ENCODE data around the gene VSTM4. TPM values are rescaled to one million over a fixed set of nuclear protein-coding genes. Genes with fewer than 3 reads are reported as not detected.

Gene VSTM4
- total and polyA plus RNA-seq, 2 of the 4 experiments (the other 2 are of a cell fraction) = 2.4 to 2.9 TPM

GRCh38 chr10:49099046-49099445 is 16.3 kb downstream of the VSTM4 start:
- Histone ChIP-seq H3K4me1 (ENCODE audit: control insufficient read depth, insufficient read depth, low read length) (peaks cover 2% of the 10 kb centered on the region; the same call in 1 of the 2 replicates), H3K4ac (ENCODE audit: low read depth, low read length) (no peak overlapping the region), H2AK5ac (ENCODE audit: low read depth, low read length) (no peak overlapping the region), H3K9ac (ENCODE audit: low read depth, low read length) (no peak overlapping the region), H2AFZ (replicated peaks; ENCODE audit: low read length, poor library complexity) (no peak overlapping the region), H4K91ac (ENCODE audit: insufficient read depth, low read depth, low read length) (no peak overlapping the region), H3K27ac (ENCODE audit: insufficient read depth, low read length) (no peak overlapping the region), H4K5ac (ENCODE audit: low read depth, low read length) (no peak overlapping the region), H2BK20ac (ENCODE audit: low read depth, low read length) (no peak overlapping the region), H2BK120ac (ENCODE audit: low read depth, low read length) (no peak overlapping the region), H3K4me3 (ENCODE audit: insufficient read depth, low read depth, low read length) (no peak overlapping the region), H3K56ac (ENCODE audit: extremely low read depth, insufficient read depth, low read length) (no peak overlapping the region), H3K9me3 (ENCODE audit: control insufficient read depth, insufficient read depth, low read length) (no peaks in the 10 kb centered on the region), H3K4me2 (ENCODE audit: low read depth, low read length) (no peak overlapping the region), H2AK9ac (replicated peaks; ENCODE audit: low read depth, low read length, poor library complexity) (no peak overlapping the region), H3K79me1 (ENCODE audit: low read depth in 1 of 2, low read length in 2 of 2) (peaks cover 4% of the 10 kb centered on the region in 2 experiments; a peak in 3 of 4 replicates), H4K8ac (ENCODE audit: low read depth in 2 of 2, low read length in 2 of 2) (no peak overlapping the region), H3K27me3 (ENCODE audit: control insufficient read depth, insufficient read depth, low read length) (no peaks in the 10 kb centered on the region), H3K23ac (ENCODE audit: low read depth, low read length) (no peak overlapping the region), H2BK5ac (ENCODE audit: low read depth, low read length, poor library complexity, severe bottlenecking) (no peak overlapping the region), H3K36me3 (ENCODE audit: control insufficient read depth, insufficient read depth, low read length) (peaks cover 5% of the 10 kb centered on the region; the same call in 1 of the 2 replicates), H4K20me1 (ENCODE audit: insufficient read depth, low read length) (0 out of 2 replicates have a peak, but pooled peaks cover 4% of the 10 kb centered on the region), H2BK15ac (ENCODE audit: low read depth, low read length) (no peak overlapping the region), H3K14ac (replicated peaks; ENCODE audit: low read depth, low read length) (no peak overlapping the region), H3K18ac (ENCODE audit: low read depth, low read length) (no peak overlapping the region), H3K9me1 (ENCODE audit: insufficient read depth, low read length) (no peaks in the 10 kb centered on the region)
- no peak for ATAC-seq (ENCODE audit: low read depth)
- dilution Hi-C loops (cut with HindIII; ENCODE audit: low sequenced_read_pairs, unreplicated experiment) = no loop called here
- ChIA-PET CTCF (no interaction called here), POLR2A (ENCODE audit: unreplicated experiment) (no interaction called here)
- intact Hi-C loops (cut with micrococcal nuclease) = no loop called here
- no CpG with 5 or more reads among the region's 8 CpGs for WGBS, 2 experiments (ENCODE audit: extremely low coverage in 2 of 2, insufficient read length in 1 of 2)
- TF ChIP-seq CHD1 (IDR thresholded peaks at IDR 0.05; ENCODE audit: low read depth, low read length) (no peak), USF2 (IDR thresholded peaks at IDR 0.05; ENCODE audit: low read depth, low read length) (no peak), RFX5 (IDR thresholded peaks at IDR 0.05; ENCODE audit: low read depth, low read length) (no peak), CTCF (conservative IDR thresholded peaks at IDR 0.05; ENCODE audit: low read depth, low read length) (no peak)
- BruUV-seq (replicated peaks) = no TSS peak
- in situ Hi-C loops (cut with MboI; ENCODE audit: low sequenced_read_pairs) = no loop called here
- DNase-seq = no peak
